HG03520 (cell line): ENCODE results near the gene TNFAIP8L1.

ENCODE experiments used
- ATAC-seq: cut with Tn5 transposase; IDR thresholded peaks from one replicate; pipeline ENCODE4 v1.9.1; 2021; ENCODE audit warnings: mild to moderate bottlenecking, moderate library complexity; ENCODE audit not compliant: unreplicated experiment

Gene TNFAIP8L1

DNA sequence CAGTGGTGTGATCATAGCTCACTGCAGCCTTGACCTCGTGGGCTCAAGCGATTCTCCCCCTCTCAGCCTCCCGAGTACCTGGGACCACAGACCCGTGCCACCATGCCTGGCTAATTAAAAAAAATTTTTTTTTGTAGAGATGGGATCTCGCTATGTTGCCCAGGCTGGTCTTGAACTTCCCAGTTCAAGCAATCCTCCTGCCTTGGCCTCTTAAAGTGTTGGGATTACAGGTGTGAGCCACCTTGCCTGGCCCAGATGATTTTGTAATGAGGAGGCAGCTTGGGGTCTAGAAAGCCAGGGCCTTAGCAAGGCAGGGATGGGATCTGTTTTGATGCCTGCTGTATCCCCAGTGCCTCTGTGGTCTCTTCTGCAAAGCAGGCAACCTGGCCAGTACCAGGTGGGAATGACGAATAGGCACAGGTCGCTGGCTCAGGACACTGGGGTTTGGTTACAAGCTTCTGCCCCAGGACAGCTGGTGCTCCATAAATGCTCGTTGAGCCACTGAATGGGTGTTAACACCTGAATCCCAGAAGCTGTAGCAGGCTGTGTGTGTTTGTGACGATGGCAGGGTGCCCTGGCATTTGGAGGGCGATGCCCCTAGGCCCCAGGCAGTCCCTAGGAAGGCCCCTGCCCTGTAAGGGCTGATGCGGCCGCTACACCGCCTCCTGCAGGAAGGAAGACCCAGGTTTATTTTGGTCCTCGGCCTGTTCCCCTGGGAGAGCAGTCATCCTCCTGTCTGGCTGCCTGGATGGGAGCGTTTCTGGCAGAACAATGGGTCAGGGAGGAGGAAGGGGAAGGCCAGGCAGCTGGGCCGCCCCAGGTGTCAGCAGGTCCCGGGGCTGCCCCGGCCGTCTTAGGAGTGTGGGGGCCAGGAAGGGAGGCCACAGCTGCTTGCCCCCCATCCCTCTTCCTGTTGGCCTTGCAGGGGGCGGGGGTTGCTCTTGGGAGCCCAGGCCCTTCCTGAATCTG lies 8.6 kb downstream of the TNFAIP8L1 start:
- ATAC-seq = no peak

GRCh38 chr19:4649392-4650047 lies 10.2 kb downstream of the TNFAIP8L1 start:
- ATAC-seq = no peak

DNA sequence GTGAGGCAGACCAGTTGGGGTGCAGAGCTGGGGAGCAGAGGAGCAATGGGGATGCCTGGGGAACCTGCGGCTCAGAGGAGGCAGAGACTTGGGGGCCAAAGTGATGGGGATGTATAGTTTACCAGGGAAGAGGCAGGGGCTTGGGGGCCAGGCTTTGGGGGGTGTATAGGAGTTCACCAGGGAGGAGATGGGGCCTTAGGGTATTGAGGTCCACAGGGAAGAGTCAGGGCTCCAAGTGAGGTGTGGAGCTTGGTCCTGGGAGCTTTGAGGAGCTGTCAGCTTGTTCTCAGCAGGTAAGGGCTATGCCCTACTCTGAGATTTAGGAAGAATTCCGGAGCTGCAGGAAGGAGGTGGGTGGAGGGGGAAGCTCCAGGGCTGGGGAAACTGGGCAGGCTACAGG lies 10.8 kb downstream of the TNFAIP8L1 start:
- no peak for ATAC-seq

GRCh38 chr19:4652075-4652474 lies 12.8 kb downstream of the TNFAIP8L1 start:
- ATAC-seq = no peak

DNA sequence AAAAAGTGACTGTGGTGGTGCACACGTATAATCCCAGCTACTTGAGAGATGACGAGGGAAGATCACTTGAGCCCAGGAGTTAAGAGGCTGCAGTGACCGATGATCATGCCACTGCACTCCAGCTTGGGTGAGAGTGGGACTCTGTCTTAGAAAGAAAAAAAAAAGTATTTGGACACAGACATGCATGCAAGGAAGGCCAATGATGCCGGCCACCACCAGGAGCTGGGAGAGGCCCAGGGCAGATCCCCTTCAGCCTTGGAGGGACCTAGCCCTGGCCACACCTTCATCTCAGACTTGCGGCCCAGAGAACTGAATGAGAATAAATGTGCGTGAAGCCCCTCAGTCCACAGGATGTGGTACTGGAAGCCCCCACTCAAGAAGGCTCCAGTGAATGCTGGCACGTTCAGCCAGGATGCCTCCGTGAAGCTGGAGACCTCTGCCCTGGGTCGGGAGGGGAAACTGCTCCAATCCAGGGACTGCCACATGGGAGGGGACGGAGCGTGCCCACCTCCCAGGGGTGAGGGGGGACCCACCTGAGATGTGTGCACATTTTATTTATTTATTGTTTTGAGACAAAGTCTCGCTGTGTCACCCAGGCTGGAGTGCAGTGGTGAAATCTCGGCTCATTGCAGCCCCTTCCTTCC lies 14.6 kb downstream of the TNFAIP8L1 start:
- ATAC-seq = no peak

GRCh38 chr19:4654437-4655361 lies 15.4 kb downstream of the TNFAIP8L1 start:
- ATAC-seq = no peak

DNA sequence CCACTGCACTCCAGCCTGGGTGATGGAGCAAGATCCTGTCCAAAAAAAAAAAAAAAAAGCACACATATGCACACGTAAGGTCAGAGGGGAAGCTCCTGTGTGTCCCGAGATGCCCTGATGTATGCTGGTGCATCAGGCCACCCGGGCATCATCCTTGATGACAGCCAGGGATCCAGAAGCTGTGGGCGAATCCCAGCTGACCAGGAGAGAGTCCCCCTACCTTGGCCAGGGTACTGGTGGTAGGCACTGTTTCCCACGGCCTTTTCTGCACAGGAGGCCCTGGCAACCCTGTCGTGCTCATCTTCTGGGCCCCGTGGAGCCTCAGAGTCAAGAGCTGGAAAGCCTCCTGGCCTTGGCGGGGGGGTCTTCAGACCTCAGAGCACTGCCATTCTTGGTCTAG lies 16.8 kb downstream of the TNFAIP8L1 start:
- no peak for ATAC-seq

DNA sequence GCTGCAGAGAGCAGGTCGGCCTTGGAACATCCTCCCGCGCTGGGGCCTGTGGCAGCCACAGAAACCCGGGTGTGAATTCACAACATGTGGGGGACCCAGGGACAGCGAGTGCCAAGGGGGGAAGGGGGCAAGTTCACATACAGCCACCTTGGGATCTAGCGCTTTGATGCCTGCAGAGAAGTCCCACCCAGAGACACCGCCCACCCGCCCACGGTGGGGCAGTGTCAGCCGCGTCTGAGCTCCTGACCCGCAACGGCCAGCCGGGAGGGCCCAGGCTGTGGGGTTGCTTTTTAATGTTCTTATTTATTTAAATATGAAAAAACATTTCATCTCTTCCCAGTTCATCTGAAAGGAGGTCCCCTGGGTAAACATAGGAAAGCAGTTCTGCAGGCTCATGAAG lies 17.9 kb downstream of the TNFAIP8L1 start:
- ATAC-seq = no peak

DNA sequence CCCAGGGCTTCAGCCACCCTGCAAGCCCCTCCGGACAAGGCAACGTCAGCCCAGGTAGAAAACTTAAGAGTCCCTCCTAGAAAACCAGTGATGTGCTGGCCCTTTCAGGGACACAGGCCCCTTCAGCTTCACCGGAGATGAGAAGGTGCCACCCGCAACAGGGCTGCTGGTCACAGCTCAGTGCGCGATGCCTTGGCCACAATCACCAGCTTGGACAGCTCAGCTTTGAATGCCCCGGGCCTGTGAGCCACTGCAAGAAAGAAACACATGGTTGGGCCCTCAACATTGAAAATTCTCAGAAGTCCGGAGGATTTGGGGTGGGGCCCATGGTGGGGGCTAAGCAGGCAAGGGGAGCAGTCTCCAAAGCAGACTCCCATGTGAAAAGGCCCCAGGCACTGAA lies 18.5 kb downstream of the TNFAIP8L1 start:
- ATAC-seq = no peak

- ATAC-seq = no peak
Measured at GRCh38 chr19:4660181-4660791, 21.0 kb downstream of the TNFAIP8L1 start.

DNA sequence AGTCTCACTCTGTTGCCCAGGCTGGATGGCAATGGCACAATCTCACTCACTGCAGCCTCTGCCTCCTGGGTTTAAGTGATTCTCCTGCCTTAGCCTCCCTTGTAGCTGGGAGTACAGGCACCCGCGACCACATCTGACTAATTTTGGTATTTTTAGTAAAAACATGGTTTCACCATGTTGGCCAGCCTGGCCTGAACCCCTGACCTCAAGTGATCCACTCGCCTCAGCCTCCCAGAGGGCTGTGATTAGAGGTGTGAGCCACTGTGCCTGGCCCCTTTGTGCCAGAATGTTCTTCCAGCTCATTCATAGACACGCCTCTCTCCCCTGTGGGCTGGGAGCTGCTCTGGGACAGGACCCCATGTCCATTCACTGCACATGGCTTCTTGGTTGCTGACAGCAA lies 21.7 kb downstream of the TNFAIP8L1 start:
- no peak for ATAC-seq

GRCh38 chr19:4662020-4662695 lies 22.8 kb downstream of the TNFAIP8L1 start:
- no peak for ATAC-seq

DNA sequence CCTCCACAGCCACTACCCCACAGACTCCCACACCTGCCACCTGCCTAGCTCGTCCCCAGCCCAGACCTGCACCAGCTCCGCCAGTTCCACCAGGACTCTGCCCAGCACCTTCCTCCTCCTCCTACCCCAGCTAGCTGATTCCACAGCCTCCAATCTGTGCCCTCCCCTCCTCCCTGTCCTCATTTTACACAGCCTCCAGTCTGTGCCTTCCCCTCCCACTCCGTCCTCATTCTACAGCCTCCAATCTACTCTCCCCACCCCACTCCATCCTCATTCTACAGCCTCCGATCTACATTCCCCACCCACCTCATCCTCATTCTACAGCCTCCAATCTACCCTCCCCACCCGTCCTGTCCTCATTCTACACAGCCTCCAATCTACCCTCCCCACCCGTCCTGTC lies 23.5 kb downstream of the TNFAIP8L1 start:
- ATAC-seq = no peak

DNA sequence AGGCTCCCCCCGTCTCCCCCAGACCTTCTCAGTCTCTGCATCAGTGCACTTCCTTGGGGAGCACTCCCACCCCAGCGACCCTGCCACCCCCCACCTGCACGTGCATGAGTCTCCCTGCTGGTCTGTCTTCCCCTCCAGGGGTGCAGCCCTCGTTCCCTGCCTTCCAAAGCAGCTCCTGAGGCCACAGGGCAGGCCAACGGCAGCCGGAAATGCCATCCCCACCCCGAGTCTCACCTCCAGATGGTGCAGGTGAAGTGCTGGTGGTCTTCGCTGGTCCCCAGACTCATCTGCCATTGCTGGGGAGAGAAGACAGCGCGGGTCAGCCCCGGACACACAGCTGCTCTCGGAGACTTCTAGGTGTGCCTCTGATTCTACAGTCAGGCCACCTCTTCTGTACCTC lies 25.3 kb downstream of the TNFAIP8L1 start:
- no peak for ATAC-seq

DNA sequence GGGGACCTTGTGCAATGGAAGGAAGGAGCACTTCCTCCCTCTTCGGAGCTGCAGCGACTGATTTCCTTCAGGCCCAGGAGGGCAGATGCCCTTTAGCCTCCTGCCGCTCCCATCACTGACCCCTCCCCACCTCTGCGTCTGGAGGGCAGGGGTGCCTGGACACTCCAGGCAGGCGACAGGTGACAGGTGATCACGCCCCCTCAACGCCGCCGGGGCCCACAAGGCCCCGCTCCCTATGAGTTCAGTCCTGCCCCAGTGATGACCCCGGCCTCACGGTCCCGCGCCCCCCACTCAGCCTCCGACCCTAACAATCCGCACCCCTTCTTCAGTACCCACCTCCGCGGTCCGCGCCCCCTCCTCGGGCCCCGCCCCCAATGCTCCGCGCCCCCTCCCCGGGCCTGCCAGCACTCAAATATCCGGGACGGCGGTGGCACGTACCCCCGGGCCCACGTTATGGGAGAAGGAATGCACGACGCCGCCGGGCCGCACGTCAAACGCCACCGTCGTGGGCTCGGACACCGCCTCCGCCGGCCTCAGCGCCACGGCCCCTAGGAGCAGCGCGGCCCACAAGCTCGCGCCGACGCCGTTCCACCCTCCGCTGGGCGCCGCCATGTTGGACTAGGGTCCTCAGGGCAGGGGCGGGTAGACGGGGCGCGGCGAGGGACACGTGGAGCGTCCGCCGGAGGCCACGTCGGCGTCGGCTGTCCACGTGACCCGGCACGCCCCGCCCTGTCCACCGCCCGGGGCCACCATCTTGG lies 30.6 kb downstream of the TNFAIP8L1 start, which contains the start of gene MYDGF:
MYDGF (minus strand) TSS at position 620 of the 758 bp plus-strand sequence; CDS start at position 612, 8 bp downstream.
- ATAC-seq = peak; percentile 76

GRCh38 chr19:4671185-4671851 lies 32.0 kb downstream of the TNFAIP8L1 start:
- ATAC-seq = no peak

DNA sequence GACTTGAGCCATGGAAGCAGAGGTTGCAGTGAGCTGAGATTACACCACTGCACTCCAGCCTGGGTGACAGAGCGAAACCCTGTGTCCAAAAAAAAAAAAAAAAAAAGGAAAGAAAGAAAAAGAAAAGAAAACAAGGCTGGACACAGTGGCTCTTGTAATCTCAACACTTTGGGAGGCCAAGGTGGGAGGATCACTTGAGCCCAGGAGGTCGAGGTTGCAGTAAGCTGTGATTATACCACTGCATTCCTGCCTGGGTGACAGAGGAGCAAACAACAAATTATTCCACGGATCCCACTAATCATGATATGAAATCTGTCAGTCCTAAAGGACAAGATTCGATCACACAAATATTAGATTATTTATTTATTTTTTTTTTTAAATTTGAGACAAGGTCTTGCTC lies 33.9 kb downstream of the TNFAIP8L1 start:
- ATAC-seq = no peak

GRCh38 chr19:4673726-4674125 lies 34.4 kb downstream of the TNFAIP8L1 start:
- no peak for ATAC-seq
